Heart left ventricle (tissue), 16 donors: ENCODE data around the gene CELSR3. TPM values are rescaled to one million over a fixed set of nuclear protein-coding genes. Genes with fewer than 3 reads are reported as not detected.

Experiments used
- ATAC-seq, 4 donors: fragments of 200-7000 bp; cut with Tn5 transposase; one replicate each; pipeline ENCODE4 v1.9.1; 2020 to 2022; ENCODE audit warnings: moderate library complexity in 4 of 4, mild to moderate bottlenecking in 3 of 4, moderate number of reproducible peaks in 1 of 4
- DNase-seq, 5 donors: peaks; one replicate each; pipeline ENCODE4 v3.0.0-alpha.2; 2020
- H3K27ac ChIP-seq, 12 donors: fragments of 200-600 bp; sonication (generic) in 4 of 12; one replicate each; pipeline versions ENCODE4 v1.5.0 to v1.8.0; 2016 to 2022; ENCODE audit warnings: mild to moderate bottlenecking in 2 of 12
- H3K27me3 ChIP-seq, 9 donors: fragments of 200-600 bp; sonication (generic) in 2 of 9; one replicate each; pipeline versions ENCODE4 v1.5.1 to v1.8.0; 2016 to 2022; ENCODE audit warnings: mild to moderate bottlenecking in 3 of 9
- H3K36me3 ChIP-seq, 9 donors: fragments of 200-600 bp; sonication (generic) in 2 of 9; one replicate each; pipeline versions ENCODE4 v1.5.0 to v1.8.0; 2018 to 2022; ENCODE audit warnings: mild to moderate bottlenecking in 2 of 9
- H3K4me1 ChIP-seq, 12 donors: fragments of 200-600 bp; sonication (generic) in 4 of 12; one replicate each; pipeline versions ENCODE4 v1.5.0 to v1.8.0; 2016 to 2022; ENCODE audit warnings: mild to moderate bottlenecking in 3 of 12
- H3K4me3 ChIP-seq, 12 donors: fragments of 200-600 bp; sonication (generic) in 4 of 12; one replicate each; pipeline versions ENCODE4 v1.5.0 to v1.8.0; 2017 to 2022; ENCODE audit warnings: mild to moderate bottlenecking in 9 of 12, moderate library complexity in 4 of 12
- H3K9me3 ChIP-seq, 12 donors: fragments of 200-600 bp; sonication (generic) in 4 of 12; one replicate each; pipeline versions ENCODE4 v1.5.0 to v1.8.0; 2016 to 2022; ENCODE audit warnings: mild to moderate bottlenecking in 1 of 12
- POLR2A ChIP-seq, 2 donors: fragments of 450-650 bp; IDR thresholded peaks; one replicate each; pipeline ENCODE4 v1.6.1; 2017; ENCODE audit warnings: antibody characterized with exemption in 2 of 2, mild to moderate bottlenecking in 2 of 2, moderate library complexity in 2 of 2
- WGBS, 4 donors: extraction: QIAGEN DNeasy Blood & Tissue Kit in 2 of 4; methylation state at CpG; one replicate each; pipeline versions ENCODE4 v1.1.5 to v1.1.7; 2013 to 2018; 5-methylcytosine and 5-hydroxymethylcytosine counted together
- intact Hi-C, 10 donors: fragments of 100-400 bp; cut with DNase I; formaldehyde crosslinking; loops; one replicate each; pipeline versions ENCODE4 v1.11.1 to v1.14.2; 2022
- polyA plus RNA-seq, 2 donors: library from polyadenylated mRNA; stranded (reverse); fragments of 200-250 nt; gene quantifications; one replicate each; pipeline ENCODE4 v1.2.3, GENCODE V29; 2013
- total RNA-seq, 9 donors: library from RNA; depleted of rRNA in 2 of 9; stranded (reverse); fragments of >200 nt in 2 of 9; fragmentation: NEBNext Ultra II Directional in 3 of 9; extraction: Animal tissue kit (Norgen Biotek cat#: 25700) in 3 of 9; gene quantifications; one replicate each; pipeline versions ENCODE4 v1.1.0 to v1.2.4, GENCODE V29; 2016 to 2023
- TF ChIP-seq, protein P1 (sequence below), 12 donors: fragments of 200-600 bp; sonication (generic) in 4 of 12; IDR thresholded peaks; one replicate each; pipeline versions ENCODE4 v1.5.0 to v1.8.0; 2018 to 2022; ENCODE audit warnings: antibody characterized with exemption in 12 of 12, mild to moderate bottlenecking in 5 of 12
- donor health status: ischemic (EF 13 %, LVEDD 7.1; RV severe dilation, severe dysfunction).
- donor health status: healthy with polysubstance abuse.
- donor health status: DM: no; HTN: yes; CAD: no.
- donor health status: DM: no; HTN: no; CAD: no.
- donor health status: ischemic (EF 25% LVEDD 6.9; RV normal size, moderate dysfunction).
- donor health status: ischemic (EF 25% LVEDD 5.7; RV mildly dilated, moderate dysfunction).
- donor health status: healthy.
- donor health status: DM: yes; HTN: yes; CAD: no.
- donor health status: ischemic (EF 35%, LVEDD 5.7; RV mildly dilated, moderate dysfunction).
- donor health status: nonischemic (EF 11% LVEDD 7.7; RV severe dilation, severe dysfunction).
- donor health status: DM: yes; HTN: yes; CAD: no.
- donor health status: PGD.
- donor health status: ischemic (EF 29% LVEDD 5.4; RV normal size, mild dysfunction).
- donor health status: nonischemic (EF 23%, LVEDD 6.1; RV moderate dilation, normal function).

CELSR3 gene
- total and polyA plus RNA-seq, 11 donors = 0.10 to 0.36 (median 0.19) TPM

DNA sequence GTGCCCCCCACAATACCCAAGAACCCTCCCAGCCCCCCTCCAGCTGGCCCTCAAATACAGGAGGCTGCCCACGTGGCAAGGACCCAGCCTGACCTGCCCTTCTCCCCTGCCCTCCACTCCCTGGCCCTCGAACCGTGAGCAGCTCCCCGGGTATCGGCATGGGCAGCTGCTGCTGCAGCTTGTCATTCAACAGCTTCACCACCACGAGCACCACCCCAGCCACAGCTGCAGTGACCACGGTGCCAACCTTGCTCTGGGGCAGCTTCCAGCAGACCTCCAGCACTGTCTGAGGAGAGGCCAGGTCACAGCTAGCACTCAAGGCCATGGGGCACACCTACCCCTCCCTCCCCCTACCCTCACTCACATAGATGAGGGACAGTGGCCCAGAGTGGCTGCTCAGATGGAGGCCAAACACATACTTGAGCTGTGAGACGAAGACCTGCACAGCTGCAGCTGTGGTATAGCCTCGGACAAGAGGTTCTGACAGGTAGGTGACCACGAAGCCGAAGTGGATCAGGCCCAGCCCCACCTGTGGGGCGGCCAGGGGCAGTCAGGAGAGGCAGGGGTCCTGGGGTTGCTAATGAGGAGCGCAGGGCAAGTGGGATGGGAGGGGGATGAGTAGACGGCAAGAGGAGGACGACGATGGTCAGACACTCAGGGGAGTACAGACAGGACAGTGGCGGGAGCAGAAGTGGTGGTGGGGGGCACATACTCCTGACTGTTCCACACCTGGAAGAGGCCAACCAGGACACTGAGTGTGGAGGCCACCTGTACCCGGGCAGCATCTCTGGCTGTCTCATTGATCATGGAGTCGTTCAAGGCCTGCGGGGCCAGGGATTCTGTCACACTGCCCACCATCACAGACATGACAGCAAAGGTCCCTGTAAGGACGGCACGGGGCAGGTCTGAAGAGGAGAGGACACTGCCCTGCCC is 30.9 kb downstream of the CELSR3 start:
- Histone ChIP-seq H3K4me3 (no peak overlapping the region), H3K27me3 (no peaks in the 10 kb centered on the region), H3K4me1 (peaks cover 0 to 25% (median 19%) of the 10 kb centered on the region in 12 donors), H3K9me3 (no peaks in the 10 kb centered on the region), H3K27ac (no peak overlapping the region), H3K36me3 (peaks cover 0 to 66% (median 32%) of the 10 kb centered on the region in 9 donors)
- TF ChIP-seq, protein P1, sequence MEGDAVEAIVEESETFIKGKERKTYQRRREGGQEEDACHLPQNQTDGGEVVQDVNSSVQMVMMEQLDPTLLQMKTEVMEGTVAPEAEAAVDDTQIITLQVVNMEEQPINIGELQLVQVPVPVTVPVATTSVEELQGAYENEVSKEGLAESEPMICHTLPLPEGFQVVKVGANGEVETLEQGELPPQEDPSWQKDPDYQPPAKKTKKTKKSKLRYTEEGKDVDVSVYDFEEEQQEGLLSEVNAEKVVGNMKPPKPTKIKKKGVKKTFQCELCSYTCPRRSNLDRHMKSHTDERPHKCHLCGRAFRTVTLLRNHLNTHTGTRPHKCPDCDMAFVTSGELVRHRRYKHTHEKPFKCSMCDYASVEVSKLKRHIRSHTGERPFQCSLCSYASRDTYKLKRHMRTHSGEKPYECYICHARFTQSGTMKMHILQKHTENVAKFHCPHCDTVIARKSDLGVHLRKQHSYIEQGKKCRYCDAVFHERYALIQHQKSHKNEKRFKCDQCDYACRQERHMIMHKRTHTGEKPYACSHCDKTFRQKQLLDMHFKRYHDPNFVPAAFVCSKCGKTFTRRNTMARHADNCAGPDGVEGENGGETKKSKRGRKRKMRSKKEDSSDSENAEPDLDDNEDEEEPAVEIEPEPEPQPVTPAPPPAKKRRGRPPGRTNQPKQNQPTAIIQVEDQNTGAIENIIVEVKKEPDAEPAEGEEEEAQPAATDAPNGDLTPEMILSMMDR (IDR thresholded peaks at IDR 0.05) = no peak
- no peak for TF ChIP-seq POLR2A (IDR thresholded peaks at IDR 0.05)
- ATAC-seq (no peak), DNase-seq (peak in 2 of 5 donors; percentile 43 to 44)
- WGBS, 4 donors = 72 to 84% (median 83%) methylated on average over 17 to 22 of the region's 22 CpGs
- intact Hi-C loops = loop anchor here in 1 of 10 donors (10.0 kb wide), 1 partner anchor 167 kb away; a partner anchor contains a TSS

DNA sequence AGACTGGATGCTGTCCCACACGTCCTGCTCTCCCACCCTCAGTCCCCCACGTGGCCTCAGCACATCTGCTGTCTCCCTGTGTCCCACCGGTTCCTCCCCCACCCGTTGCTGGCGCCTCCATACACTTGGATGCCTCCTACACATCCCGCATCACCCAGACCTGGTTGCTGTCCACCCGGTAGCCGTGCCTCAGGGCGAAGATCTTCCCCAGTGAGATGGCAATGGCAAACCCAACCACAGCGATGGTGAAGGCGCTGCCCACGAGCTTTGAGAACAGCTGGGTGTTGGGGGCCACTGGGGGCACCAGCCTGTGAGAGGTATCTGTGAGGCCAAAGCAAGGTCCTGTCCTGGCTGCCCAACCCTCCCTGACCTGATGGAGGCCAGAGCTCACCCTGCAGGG is 31.9 kb downstream of the CELSR3 start:
- intact Hi-C loops = loop anchor here in 1 of 10 donors (10.0 kb wide), 1 partner anchor 166 kb away; a partner anchor contains a TSS
- Histone ChIP-seq H3K36me3 (peaks cover 0 to 75% (median 36%) of the 10 kb centered on the region in 9 donors), H3K27ac (no peak overlapping the region), H3K9me3 (no peaks in the 10 kb centered on the region), H3K4me1 (peaks cover 0 to 16% (median 9%) of the 10 kb centered on the region in 12 donors), H3K27me3 (no peaks in the 10 kb centered on the region), H3K4me3 (no peak overlapping the region)
- WGBS, 4 donors = 87 to 90% (median 88%) methylated on average over 12 of the region's 12 CpGs
- ATAC-seq = no peak
- DNase-seq = peak in 1 of 5 donors; percentile 21
- TF ChIP-seq, protein P1 (IDR thresholded peaks at IDR 0.05) = no peak
- no peak for TF ChIP-seq POLR2A (IDR thresholded peaks at IDR 0.05)

DNA sequence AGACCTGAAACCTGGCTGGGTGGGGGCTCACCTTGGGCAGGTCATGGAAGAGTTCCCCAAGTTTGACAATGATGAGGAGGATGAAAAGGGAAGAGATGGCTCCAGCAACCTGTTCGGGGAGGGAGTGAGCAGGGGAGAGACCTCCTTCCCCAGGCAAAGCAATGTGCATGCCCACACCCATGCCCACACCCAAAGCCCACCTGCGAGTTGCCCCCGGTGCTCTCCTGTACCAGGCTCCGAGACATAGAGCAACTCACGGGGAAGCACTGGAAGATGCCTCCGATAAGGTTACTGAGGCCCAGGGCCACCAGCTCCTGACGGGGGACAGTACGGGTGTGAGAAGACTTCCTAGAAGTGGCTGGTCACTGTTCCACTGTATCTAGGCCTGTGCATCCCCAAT is 32.3 kb downstream of the CELSR3 start:
- intact Hi-C loops = loop anchor here in 1 of 10 donors (10.0 kb wide), 1 partner anchor 166 kb away; a partner anchor contains a TSS
- no peak overlapping the region for H3K4me3 ChIP-seq
- H3K9me3 ChIP-seq = no peaks in the 10 kb centered on the region
- H3K36me3 ChIP-seq = peaks cover 0 to 80% (median 39%) of the 10 kb centered on the region in 9 donors
- TF ChIP-seq POLR2A (IDR thresholded peaks at IDR 0.05) = no peak
- TF ChIP-seq, protein P1 (IDR thresholded peaks at IDR 0.05) = no peak
- 91 to 98% (median 95%) methylated on average over 6 to 8 of the region's 8 CpGs for WGBS, 4 donors
- H3K4me1 ChIP-seq = peaks cover 0 to 14% (median 9%) of the 10 kb centered on the region in 12 donors
- no peaks in the 10 kb centered on the region for H3K27me3 ChIP-seq
- no peak for ATAC-seq
- no peak for DNase-seq
- H3K27ac ChIP-seq = no peak overlapping the region

DNA sequence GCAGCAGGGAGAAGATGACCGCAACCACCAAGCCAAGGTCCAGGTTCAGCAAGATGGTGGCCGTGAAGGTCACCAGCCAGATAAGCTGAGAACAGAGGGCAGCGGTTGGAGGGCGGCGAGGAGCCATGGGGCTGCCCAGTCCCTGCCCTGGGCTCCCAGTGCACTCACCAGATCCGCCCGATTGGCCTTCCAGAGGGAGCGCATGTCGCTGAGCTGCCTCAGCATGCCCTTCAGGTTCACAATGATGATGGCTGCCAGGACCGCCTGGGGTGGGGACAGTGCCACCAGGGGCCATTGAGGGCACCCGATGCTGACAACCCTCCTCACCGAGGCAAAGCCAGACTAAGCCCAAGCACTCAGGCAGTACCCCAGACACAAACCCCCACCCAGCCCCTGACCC is 32.8 kb downstream of the CELSR3 start:
- TF ChIP-seq, protein P1 (IDR thresholded peaks at IDR 0.05) = no peak
- TF ChIP-seq POLR2A (IDR thresholded peaks at IDR 0.05) = no peak
- ATAC-seq = no peak
- Histone ChIP-seq H3K4me3 (no peak overlapping the region), H3K27ac (no peak overlapping the region), H3K27me3 (no peaks in the 10 kb centered on the region), H3K9me3 (no peaks in the 10 kb centered on the region), H3K4me1 (peaks cover 0 to 13% (median 9%) of the 10 kb centered on the region in 12 donors), H3K36me3 (peaks cover 0 to 81% (median 44%) of the 10 kb centered on the region in 9 donors)
- peak in 2 of 5 donors; percentile 16 to 17 for DNase-seq
- intact Hi-C loops = loop anchor here in 1 of 10 donors (10.0 kb wide), 1 partner anchor 165 kb away; a partner anchor contains a TSS
- 94 to 96% (median 95%) methylated on average over 12 of the region's 12 CpGs for WGBS, 4 donors
